Retinal pigment epithelial cell (primary cell): ENCODE measurements around the gene PLXNA3.
A peak's percentile ranks its signal among the peaks of the same experiment; 100 is the strongest.

Source experiments
- DNase-seq: peaks from one replicate; pipeline ENCODE4 v3.0.0-alpha.2; 2010; ENCODE audit warnings: low read depth
- H3K4me3 ChIP-seq: 2 replicates; pipeline ENCODE4 v1.5.1; 2011; ENCODE audit warnings: mild to moderate bottlenecking, low read length, control low read depth, moderate library complexity
- TF ChIP-seq, protein P1 (sequence below): conservative IDR thresholded peaks from 2 replicates; pipeline ENCODE4 v1.5.1; 2011; ENCODE audit warnings: low read depth, low read length, control low read depth, inconsistent platforms

The PLXNA3 gene

GRCh38 chrX:154517101-154517781 is 59.2 kb downstream of the PLXNA3 start:
- H3K4me3 ChIP-seq = no peak overlapping the region
- TF ChIP-seq, protein P1, sequence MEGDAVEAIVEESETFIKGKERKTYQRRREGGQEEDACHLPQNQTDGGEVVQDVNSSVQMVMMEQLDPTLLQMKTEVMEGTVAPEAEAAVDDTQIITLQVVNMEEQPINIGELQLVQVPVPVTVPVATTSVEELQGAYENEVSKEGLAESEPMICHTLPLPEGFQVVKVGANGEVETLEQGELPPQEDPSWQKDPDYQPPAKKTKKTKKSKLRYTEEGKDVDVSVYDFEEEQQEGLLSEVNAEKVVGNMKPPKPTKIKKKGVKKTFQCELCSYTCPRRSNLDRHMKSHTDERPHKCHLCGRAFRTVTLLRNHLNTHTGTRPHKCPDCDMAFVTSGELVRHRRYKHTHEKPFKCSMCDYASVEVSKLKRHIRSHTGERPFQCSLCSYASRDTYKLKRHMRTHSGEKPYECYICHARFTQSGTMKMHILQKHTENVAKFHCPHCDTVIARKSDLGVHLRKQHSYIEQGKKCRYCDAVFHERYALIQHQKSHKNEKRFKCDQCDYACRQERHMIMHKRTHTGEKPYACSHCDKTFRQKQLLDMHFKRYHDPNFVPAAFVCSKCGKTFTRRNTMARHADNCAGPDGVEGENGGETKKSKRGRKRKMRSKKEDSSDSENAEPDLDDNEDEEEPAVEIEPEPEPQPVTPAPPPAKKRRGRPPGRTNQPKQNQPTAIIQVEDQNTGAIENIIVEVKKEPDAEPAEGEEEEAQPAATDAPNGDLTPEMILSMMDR = no peak

GRCh38 chrX:154519389-154519788 is 61.3 kb downstream of the PLXNA3 start:
- TF ChIP-seq, protein P1 = no peak
- no peak overlapping the region for H3K4me3 ChIP-seq
- no peak for DNase-seq

More at GRCh38 chrX:154517101-154517781, 59.2 kb downstream of the PLXNA3 start:
- no peak for DNase-seq

GRCh38 chrX:154525606-154526490 is 67.8 kb downstream of the PLXNA3 start:
- no peak overlapping the region for H3K4me3 ChIP-seq
- TF ChIP-seq, protein P1 = no peak
- no peak for DNase-seq

DNA sequence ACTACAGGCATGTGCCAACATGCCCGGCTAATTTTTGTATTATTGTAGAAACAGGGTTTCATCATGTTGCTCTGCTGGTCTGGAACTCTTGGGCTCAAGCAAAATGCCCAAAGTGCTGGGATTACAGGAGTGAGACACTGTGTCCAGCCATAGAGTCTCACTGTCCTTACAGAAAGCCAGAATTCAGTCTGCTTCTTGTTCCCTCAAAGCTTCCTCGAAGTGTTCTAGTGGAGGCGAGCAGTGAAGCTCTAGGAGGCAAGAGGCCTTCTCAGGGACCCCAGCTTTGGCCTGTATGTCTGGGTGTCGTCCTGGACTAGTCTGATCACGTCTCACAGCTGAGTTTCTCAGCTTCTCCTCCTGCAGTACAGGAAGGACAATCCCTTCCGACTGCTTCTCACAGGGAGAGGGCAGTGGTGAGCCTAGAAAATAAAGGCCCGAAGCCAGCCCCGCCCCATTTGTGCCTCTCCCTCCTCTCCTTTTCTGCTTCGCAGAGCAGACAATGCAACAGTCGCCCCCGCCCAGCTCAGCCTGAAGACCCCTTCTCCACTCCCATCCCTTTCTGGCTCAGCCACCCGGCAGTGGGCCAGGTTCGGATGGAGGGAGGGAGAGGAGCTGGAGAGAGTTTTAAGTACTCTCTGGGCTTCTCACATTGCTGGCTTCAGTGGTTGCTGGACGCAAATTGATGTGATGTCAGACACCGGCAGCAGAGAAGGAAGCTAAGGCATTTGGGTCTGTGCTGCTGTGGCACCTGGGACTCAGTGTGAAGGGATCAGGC is 69.0 kb downstream of the PLXNA3 start:
- no peak for DNase-seq
- H3K4me3 ChIP-seq = peak overlapping the region; percentile 18
- TF ChIP-seq, protein P1 = peak; percentile 57
